Measurements from ENCODE around the gene MEI1. TPM values are rescaled to one million over a fixed set of nuclear protein-coding genes. Genes with fewer than 3 reads are reported as not detected.
"Not testable (repeated sequence)": the region's sequence is repeated elsewhere in the genome, so short reads cannot be mapped to it uniquely, and the experiment has no call there.

Gene MEI1
- total and polyA plus RNA-seq, 8 donors: 1.6 to 15.2 (median 3.4) TPM; not detected in 2

DNA sequence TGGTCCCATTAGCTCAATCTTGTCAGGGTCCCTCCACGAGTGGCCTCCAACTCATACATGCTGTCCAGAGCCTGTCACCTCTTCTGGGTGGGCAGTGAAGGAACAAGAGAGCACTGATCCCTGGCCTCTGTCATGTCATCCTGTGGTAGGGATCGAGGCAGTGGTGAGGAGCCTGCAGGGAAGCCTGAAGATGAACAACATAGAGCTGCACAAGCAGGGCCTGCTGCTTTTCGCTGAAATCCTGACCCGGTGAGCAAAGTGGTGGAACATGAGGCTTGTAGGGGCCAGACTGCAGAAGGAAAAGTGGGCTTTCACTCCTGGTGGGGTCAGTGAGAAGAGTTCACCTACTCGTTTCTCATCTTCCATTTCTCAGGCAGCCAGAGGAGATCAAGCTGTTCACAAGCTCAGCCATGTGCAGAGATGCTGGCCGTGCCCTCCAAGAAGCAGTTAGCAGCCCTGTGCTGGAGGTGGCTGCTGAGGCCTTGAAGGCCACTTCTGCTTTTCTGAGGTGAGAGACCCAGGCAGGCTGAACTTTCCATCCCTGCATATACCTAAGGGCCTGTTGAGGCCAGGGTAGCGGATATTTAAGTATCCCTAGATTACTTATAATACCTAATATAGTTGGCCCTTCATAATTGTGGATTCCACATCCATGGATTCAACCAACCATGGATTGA lies 32.9 kb downstream of the MEI1 start:
- H3K36me3 ChIP-seq: no peaks in the 10 kb centered on the region
- no peaks in the 10 kb centered on the region for H3K9me3 ChIP-seq
- no peaks in the 10 kb centered on the region for H3K4me1 ChIP-seq
- H3K27me3 ChIP-seq: no peaks in the 10 kb centered on the region
- no peak overlapping the region for H3K4me3 ChIP-seq
- 85 to 93% (median 90%) methylated on average over 7 of the region's 7 CpGs for WGBS, 5 donors
- intact Hi-C loops (cut with DNase I; ENCODE audit: low total_unique reads): no loop called here
- no peak for DNase-seq
- TF ChIP-seq, protein P1, sequence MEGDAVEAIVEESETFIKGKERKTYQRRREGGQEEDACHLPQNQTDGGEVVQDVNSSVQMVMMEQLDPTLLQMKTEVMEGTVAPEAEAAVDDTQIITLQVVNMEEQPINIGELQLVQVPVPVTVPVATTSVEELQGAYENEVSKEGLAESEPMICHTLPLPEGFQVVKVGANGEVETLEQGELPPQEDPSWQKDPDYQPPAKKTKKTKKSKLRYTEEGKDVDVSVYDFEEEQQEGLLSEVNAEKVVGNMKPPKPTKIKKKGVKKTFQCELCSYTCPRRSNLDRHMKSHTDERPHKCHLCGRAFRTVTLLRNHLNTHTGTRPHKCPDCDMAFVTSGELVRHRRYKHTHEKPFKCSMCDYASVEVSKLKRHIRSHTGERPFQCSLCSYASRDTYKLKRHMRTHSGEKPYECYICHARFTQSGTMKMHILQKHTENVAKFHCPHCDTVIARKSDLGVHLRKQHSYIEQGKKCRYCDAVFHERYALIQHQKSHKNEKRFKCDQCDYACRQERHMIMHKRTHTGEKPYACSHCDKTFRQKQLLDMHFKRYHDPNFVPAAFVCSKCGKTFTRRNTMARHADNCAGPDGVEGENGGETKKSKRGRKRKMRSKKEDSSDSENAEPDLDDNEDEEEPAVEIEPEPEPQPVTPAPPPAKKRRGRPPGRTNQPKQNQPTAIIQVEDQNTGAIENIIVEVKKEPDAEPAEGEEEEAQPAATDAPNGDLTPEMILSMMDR (IDR thresholded peaks at IDR 0.05): no peak
- no peak for TF ChIP-seq EP300 (IDR thresholded peaks at IDR 0.05)
- TF ChIP-seq POLR2AphosphoS5 (IDR thresholded peaks at IDR 0.05): no peak
- TF ChIP-seq POLR2A (IDR thresholded peaks at IDR 0.05): no peak
- H3K27ac ChIP-seq: no peak overlapping the region

DNA sequence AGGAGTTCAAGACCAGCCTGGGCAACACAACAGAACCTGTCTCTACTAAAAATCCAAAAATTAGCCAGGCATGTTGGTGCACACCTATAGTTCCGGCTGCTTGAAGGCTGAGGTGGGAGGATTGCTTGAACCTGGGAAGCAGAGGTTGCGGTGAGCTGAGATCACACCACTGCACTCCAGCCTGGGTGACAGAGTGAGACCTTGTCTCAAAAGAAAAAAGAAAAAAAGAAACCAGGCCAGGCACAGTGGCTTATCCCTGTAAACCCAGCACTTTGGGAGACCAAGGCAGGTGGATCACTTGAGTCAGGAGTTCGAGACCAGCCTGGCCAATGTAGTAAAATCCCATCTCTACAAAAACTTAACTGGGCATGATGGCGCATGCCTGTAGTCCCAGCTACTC lies 33.9 kb downstream of the MEI1 start:
- H3K9me3 ChIP-seq; H3K27me3 ChIP-seq; DNase-seq; H3K27ac ChIP-seq; intact Hi-C loops (cut with DNase I; ENCODE audit: low total_unique reads); H3K36me3 ChIP-seq; H3K4me1 ChIP-seq; H3K4me3 ChIP-seq: not testable (repeated sequence)
- WGBS, 5 donors: 96 to 98% (median 97%) methylated on average over 4 of the region's 4 CpGs

DNA sequence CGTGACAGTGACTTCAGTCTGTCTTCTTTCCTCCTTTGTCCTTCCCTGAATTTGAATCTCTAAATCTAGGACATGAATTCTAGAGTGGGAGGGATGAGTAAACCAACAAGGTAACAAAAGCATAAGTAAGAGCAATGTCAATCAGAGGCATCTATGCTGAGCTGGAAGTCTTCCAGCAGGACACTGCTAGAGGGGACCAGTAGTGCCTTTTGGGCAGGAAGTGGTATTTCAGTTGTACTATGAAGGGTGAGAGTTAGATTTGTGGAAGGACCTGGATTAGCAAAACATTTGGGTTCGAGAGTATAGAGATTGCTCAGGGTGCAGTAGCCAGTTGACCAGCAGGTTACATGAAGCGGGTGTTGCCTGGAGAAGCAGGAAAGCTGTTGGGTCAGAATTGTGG lies 40.3 kb downstream of the MEI1 start:
- TF ChIP-seq, protein P1 (IDR thresholded peaks at IDR 0.05): no peak
- TF ChIP-seq POLR2A (IDR thresholded peaks at IDR 0.05): no peak
- no peak for TF ChIP-seq POLR2AphosphoS5 (IDR thresholded peaks at IDR 0.05)
- TF ChIP-seq EP300 (IDR thresholded peaks at IDR 0.05): no peak
- H3K27ac ChIP-seq: no peak overlapping the region
- no peak overlapping the region for H3K4me3 ChIP-seq
- no peaks in the 10 kb centered on the region for H3K9me3 ChIP-seq
- no peaks in the 10 kb centered on the region for H3K36me3 ChIP-seq
- H3K4me1 ChIP-seq: no peaks in the 10 kb centered on the region
- WGBS, 5 donors: 85 to 92% (median 90%) methylated on average over 3 of the region's 3 CpGs
- intact Hi-C loops (cut with DNase I; ENCODE audit: low total_unique reads): no loop called here
- H3K27me3 ChIP-seq: no peaks in the 10 kb centered on the region
- no peak for DNase-seq

DNA sequence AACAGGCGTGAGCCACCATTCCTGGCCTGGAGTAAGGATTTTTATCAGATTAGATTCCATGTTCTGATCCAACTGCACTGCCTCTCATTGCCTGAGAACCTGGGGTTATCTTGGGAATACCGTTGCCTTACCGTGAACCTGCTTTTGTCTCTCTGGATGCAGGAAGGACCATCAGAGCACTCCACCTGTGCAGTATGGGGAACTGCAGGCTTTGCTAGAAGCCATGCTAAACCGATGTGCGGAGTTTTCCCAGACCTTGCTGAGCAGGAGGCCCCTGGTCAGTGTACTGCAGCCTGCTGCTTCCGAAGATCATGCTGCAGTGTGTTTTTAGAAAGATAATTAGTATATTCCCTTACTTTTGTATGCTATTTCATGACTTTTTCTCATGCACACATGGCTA lies 43.6 kb downstream of the MEI1 start:
- TF ChIP-seq EP300 (IDR thresholded peaks at IDR 0.05) (no peak), POLR2A (IDR thresholded peaks at IDR 0.05) (no peak), POLR2AphosphoS5 (IDR thresholded peaks at IDR 0.05) (no peak)
- TF ChIP-seq, protein P1 (IDR thresholded peaks at IDR 0.05): no peak
- no peaks in the 10 kb centered on the region for H3K4me1 ChIP-seq
- no peaks in the 10 kb centered on the region for H3K36me3 ChIP-seq
- WGBS, 5 donors: 45 to 54% (median 50%) methylated on average over 6 of the region's 6 CpGs
- no peak overlapping the region for H3K4me3 ChIP-seq
- H3K27me3 ChIP-seq: peaks cover 0 to 12% (median 0%) of the 10 kb centered on the region in 3 donors
- H3K9me3 ChIP-seq: no peaks in the 10 kb centered on the region
- DNase-seq: no peak
- no peak overlapping the region for H3K27ac ChIP-seq
- intact Hi-C loops (cut with DNase I; ENCODE audit: low total_unique reads): no loop called here

DNA sequence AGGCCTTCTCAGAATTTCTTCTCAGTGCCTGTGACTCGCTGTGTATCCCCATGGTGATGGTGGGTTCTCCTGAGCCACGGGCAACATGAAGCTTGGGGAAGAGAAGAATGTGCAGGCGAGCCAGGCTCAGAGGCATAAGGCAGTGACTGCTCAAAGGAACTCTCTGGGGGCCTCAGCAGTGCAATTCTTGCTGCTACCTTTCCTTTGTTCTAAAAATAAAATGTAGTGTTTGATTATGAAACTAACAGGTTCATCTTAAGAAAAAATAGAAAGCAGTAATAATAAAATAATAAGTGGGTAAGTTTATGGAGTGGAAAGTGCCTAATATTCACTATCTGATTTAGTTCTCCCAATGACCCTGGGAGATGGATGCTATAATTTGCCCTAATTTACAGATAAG lies 46.7 kb downstream of the MEI1 start:
- 55 to 67% (median 65%) methylated on average over 3 of the region's 3 CpGs for WGBS, 5 donors
- intact Hi-C loops (cut with DNase I; ENCODE audit: low total_unique reads): no loop called here
- TF ChIP-seq EP300 (IDR thresholded peaks at IDR 0.05): no peak
- no peak for TF ChIP-seq POLR2AphosphoS5 (IDR thresholded peaks at IDR 0.05)
- TF ChIP-seq POLR2A (IDR thresholded peaks at IDR 0.05): no peak
- no peak for DNase-seq
- peaks cover 0 to 25% (median 0%) of the 10 kb centered on the region in 3 donors for H3K27me3 ChIP-seq
- no peak overlapping the region for H3K27ac ChIP-seq
- no peaks in the 10 kb centered on the region for H3K4me1 ChIP-seq
- H3K36me3 ChIP-seq: no peaks in the 10 kb centered on the region
- no peak overlapping the region for H3K4me3 ChIP-seq
- H3K9me3 ChIP-seq: no peaks in the 10 kb centered on the region

All from stomach (tissue), 9 donors.